IPS-15b (cell line): ENCODE measurements around the gene OPN4.
"Not testable (repeated sequence)": the region's sequence is repeated elsewhere in the genome, so short reads cannot be mapped to it uniquely, and the experiment has no call there.

Experiments
- H3K27me3 ChIP-seq: one replicate; pipeline ENCODE4 v1.6.1; 2013; ENCODE audit warnings: low read length; ENCODE audit not compliant: control insufficient read depth, insufficient read depth
- H3K36me3 ChIP-seq: one replicate; pipeline ENCODE4 v1.6.1; 2013; ENCODE audit warnings: low read length; ENCODE audit not compliant: control insufficient read depth, insufficient read depth
- H3K4me1 ChIP-seq: one replicate; pipeline ENCODE4 v1.6.1; 2013; ENCODE audit warnings: mild to moderate bottlenecking, low read length; ENCODE audit not compliant: control insufficient read depth, insufficient read depth
- H3K4me3 ChIP-seq: one replicate; pipeline ENCODE4 v1.5.1; 2013; ENCODE audit warnings: low read depth, low read length
- H3K9ac ChIP-seq: one replicate; pipeline ENCODE4 v1.6.1; 2013; ENCODE audit warnings: low read depth, mild to moderate bottlenecking, low read length
- H3K9me3 ChIP-seq: one replicate; pipeline ENCODE4 v1.6.1; 2013; ENCODE audit warnings: mild to moderate bottlenecking, low read length; ENCODE audit not compliant: control insufficient read depth, insufficient read depth

Gene OPN4

DNA sequence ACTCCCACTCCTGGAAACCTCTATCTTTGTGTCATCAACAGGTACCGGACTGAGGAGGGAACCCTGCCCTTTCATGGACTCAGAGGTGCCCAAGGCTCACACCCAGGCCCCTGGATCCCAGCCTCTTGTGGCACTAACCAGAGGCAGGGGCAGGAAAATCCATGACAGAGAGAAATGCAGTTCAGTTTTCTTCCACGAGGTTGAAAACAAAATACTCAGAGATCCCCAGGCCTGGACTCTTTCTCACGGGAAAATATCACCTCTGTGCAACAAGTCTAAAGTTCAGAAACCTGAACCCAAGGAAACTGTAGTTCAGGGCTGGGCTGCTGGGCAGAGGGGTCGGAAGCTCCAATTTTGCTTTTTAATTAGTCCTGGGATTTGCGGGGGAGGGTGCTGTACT lies 21.4 kb upstream of the OPN4 start:
- Histone ChIP-seq H3K9me3 (no peaks in the 10 kb centered on the region), H3K36me3 (no peaks in the 10 kb centered on the region), H3K9ac (no peak overlapping the region), H3K4me1 (peaks cover 3% of the 10 kb centered on the region), H3K27me3 (peaks cover 26% of the 10 kb centered on the region), H3K4me3 (no peak overlapping the region)

DNA sequence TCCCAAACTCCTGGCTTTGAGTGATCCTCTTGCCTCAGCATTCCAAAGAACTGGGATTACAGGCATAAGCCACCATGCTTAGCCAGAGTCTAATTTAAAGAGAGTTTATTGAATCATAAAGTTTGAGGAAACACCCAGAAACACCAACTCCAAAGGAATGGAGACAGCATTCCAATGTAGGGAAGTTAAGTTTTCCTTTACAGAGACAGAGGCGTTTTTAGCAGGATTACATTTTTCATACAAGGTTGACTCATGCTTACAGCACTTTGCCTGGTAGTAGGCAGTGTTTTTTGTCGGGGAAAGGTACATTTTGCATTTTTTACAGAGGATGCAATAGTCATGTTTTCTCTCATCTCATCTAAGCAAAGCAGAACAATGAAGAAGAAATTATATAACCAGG lies 18.9 kb upstream of the OPN4 start:
- Histone ChIP-seq H3K36me3 (no peaks in the 10 kb centered on the region), H3K9me3 (no peaks in the 10 kb centered on the region), H3K4me1 (peaks cover 3% of the 10 kb centered on the region), H3K4me3 (no peak overlapping the region), H3K27me3 (peaks cover 26% of the 10 kb centered on the region), H3K9ac (no peak overlapping the region)

DNA sequence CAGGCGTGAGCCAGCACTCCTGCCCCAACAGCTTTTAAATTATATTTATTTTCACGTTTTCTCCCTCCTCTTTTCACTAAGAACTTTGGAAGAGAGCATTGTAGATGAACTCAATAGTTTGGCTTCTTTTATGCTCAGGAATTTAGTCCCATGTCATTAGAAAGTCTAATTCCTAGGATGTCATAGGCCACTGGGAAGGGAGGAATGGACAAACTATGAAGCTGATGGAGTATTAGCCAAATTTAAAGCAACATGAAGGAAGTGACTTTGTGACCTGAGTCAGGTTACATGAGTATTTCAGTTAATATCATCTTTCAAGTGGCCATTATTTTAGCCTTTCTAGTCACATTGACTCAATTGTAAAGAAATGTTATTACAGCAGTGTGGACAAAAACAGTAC lies 18.0 kb upstream of the OPN4 start:
- no peak overlapping the region for H3K4me3 ChIP-seq
- H3K9me3 ChIP-seq: no peaks in the 10 kb centered on the region
- peaks cover 20% of the 10 kb centered on the region for H3K27me3 ChIP-seq
- no peaks in the 10 kb centered on the region for H3K36me3 ChIP-seq
- peaks cover 3% of the 10 kb centered on the region for H3K4me1 ChIP-seq
- no peak overlapping the region for H3K9ac ChIP-seq

DNA sequence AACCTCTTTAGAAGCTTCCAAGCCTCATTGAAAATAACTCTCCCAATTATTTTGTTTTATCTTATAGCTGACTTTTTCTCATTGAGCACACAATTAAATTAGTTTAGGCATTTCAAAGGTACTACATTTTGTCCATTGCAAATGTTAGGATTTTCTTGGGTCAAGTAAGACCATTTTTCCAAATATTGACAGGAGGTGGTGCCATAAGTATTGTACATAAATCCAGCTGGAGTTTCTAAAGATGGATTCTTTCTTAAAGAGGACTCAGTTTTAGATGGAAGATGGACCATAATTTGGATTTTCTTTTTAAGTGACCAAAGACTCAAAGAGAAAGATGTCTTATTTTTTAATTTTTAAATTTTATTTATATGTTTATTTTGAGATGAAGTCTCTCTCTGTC lies 12.3 kb upstream of the OPN4 start:
- Histone ChIP-seq H3K9me3 (no peaks in the 10 kb centered on the region), H3K4me3 (no peak overlapping the region), H3K36me3 (no peaks in the 10 kb centered on the region), H3K9ac (no peak overlapping the region), H3K4me1 (no peaks in the 10 kb centered on the region), H3K27me3 (no peaks in the 10 kb centered on the region)

DNA sequence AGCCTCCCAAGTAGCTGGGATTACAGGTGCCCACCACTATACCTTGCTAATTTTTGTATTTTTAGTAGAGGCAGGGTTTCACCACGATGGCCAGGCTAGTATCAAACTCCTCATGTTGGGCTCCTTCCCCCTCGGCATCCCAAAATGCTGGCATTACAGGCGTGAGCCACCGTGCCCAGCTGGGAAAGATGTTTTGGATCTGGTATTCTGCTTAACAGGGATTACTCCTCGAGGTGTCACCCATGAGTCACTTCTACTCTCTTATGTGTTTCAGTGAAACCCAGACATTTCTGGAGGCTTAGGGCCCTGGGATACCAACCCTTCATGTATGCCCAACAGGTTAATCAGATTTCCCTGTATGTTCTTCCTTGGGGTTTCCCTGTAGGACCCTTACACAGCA lies 11.8 kb upstream of the OPN4 start:
- Histone ChIP-seq H3K27me3 (no peaks in the 10 kb centered on the region), H3K9ac (no peak overlapping the region), H3K4me3 (no peak overlapping the region), H3K4me1 (no peaks in the 10 kb centered on the region), H3K9me3 (no peaks in the 10 kb centered on the region), H3K36me3 (no peaks in the 10 kb centered on the region)

DNA sequence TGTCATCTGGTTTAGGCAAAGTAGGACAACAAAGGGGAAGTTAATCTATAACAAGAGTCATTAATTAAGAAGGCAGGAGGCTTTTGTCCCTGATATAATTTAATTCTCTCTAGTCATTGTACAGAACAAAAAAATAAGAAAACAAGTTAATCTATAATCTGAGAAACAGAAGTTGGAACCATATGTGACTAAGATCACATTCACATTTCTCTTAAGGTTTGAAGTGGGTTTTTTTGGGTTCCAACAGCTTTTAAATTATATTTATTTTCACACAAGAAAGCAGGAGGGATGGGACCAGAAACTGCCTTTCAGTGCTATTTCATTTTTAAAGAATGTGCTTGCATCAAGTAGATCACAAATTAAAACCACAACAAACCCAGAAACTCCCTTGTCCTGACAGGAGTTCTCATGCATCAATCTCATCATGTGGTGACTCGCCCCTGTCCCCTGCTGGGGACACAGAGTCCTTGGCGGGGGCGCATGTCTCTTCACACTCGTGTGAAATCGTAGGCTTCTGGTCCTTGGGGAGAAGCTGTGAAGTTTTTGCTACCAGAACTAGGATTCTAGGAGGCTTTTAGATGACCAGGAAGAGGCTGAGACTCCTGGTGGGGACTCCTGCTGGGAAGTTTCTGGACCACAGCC lies 10.1 kb upstream of the OPN4 start:
- Histone ChIP-seq H3K36me3 (no peaks in the 10 kb centered on the region), H3K9ac (no peak overlapping the region), H3K4me3 (no peak overlapping the region), H3K27me3 (no peaks in the 10 kb centered on the region), H3K4me1 (no peaks in the 10 kb centered on the region), H3K9me3 (no peaks in the 10 kb centered on the region)

DNA sequence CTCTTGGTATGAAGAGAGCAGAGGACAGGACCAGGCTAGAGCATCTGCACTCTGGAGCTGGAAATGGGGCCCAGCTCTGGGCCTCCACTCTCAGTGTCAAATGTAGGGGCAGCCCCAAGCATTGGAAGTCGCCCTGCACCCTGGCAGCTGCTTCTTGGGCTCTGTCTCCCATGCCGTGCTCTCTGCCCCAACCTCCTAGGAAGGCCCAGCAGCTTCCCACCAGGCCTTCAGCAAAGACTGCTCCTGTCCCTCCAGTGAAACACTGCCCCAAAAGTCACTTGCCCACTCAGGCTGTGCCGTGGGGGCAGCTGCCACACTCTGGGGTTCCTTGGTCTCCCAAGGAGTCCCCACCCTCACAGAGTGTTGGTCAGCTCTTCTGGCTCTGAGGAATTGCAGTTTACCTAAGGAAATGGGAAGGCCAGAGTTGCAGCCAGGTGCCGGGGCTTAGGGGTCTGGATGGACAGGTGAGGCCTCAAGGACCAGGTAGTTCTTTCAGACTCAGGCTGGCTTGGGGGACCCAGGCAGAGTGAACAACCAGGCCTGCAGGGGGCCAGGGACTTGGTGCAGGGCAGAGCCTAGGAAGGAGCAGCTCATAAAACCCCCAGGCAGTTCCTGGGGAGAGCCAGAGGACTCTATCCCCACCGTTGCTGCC lies 9.4 kb upstream of the OPN4 start:
- H3K9me3 ChIP-seq: no peaks in the 10 kb centered on the region
- H3K27me3 ChIP-seq: no peaks in the 10 kb centered on the region
- no peak overlapping the region for H3K9ac ChIP-seq

DNA sequence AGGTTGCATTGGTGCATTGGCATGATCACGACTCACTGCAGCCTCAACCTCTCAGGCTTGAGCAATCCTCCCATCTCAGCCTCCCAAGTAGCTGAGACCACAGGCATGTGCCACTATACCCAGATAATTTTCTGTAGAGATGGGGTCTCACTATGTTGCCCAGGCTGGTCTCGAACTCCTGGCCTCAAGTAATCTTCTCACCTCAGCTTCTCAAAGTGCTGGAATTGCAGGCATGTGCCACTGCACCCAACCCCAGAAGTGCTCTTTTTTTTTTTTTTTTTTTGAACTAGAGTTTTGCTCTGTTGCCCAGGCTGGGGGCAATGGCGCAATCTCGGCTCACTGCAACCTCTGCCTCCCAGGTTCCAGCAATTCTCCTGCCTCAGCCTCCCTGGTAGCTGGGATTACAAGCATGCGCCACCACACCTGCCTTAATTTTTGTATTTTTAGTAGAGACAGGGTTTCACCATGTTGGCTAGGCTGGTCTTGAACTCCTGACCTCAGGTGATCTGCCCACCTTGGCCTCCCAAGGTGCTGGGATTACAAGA lies 8.7 kb upstream of the OPN4 start:
- H3K27me3 ChIP-seq, H3K9ac ChIP-seq, H3K36me3 ChIP-seq, H3K4me3 ChIP-seq, H3K9me3 ChIP-seq, H3K4me1 ChIP-seq: not testable (repeated sequence)

More for the DNA sequence above, 9.4 kb upstream of the OPN4 start:
- H3K4me1 ChIP-seq: no peaks in the 10 kb centered on the region
- H3K4me3 ChIP-seq: no peak overlapping the region
- no peaks in the 10 kb centered on the region for H3K36me3 ChIP-seq

DNA sequence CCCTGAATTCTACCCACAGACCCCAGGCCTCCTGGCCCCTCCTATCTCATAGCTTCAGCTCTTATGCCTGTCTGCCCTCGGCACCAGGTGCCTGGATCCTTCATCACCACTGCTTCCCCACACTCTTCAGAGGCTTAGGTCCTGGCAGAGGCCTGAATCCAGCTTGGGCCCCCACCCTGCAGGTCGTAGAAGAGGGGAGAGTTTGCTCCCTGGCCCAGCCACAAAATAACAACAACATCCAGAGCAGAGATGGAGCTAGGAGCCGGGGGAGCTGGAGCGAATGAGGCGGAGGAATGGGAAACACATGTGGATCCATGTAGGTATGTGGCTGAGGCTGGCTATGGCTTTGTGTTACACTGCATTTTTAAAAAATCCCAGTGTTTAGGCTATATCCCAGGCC lies 7.8 kb upstream of the OPN4 start:
- no peak overlapping the region for H3K4me3 ChIP-seq
- H3K36me3 ChIP-seq: no peaks in the 10 kb centered on the region
- H3K4me1 ChIP-seq: no peaks in the 10 kb centered on the region
- H3K9me3 ChIP-seq: no peaks in the 10 kb centered on the region
- H3K9ac ChIP-seq: no peak overlapping the region
- no peaks in the 10 kb centered on the region for H3K27me3 ChIP-seq

DNA sequence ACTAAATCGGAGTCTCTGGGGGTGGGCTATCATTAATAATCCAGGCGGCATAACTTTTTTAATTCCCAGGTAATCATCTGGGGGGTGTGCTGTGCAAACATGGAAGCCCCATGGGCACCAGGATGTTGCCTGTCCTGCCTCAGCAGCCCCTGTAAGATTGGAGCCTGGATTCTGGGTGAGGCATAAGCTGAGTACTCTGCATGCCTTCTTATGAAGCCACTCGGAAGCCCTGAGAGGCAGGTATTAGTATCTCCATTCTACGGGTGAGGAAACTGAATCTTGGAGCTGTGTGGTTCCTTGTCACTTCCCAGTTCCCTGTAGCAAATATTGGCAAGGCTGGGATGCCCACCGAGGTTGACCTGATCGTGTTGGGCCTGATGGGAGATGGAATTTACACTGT lies 7.4 kb upstream of the OPN4 start:
- no peaks in the 10 kb centered on the region for H3K4me1 ChIP-seq
- no peaks in the 10 kb centered on the region for H3K27me3 ChIP-seq
- H3K4me3 ChIP-seq: no peak overlapping the region
- no peaks in the 10 kb centered on the region for H3K36me3 ChIP-seq
- H3K9ac ChIP-seq: no peak overlapping the region
- no peaks in the 10 kb centered on the region for H3K9me3 ChIP-seq

DNA sequence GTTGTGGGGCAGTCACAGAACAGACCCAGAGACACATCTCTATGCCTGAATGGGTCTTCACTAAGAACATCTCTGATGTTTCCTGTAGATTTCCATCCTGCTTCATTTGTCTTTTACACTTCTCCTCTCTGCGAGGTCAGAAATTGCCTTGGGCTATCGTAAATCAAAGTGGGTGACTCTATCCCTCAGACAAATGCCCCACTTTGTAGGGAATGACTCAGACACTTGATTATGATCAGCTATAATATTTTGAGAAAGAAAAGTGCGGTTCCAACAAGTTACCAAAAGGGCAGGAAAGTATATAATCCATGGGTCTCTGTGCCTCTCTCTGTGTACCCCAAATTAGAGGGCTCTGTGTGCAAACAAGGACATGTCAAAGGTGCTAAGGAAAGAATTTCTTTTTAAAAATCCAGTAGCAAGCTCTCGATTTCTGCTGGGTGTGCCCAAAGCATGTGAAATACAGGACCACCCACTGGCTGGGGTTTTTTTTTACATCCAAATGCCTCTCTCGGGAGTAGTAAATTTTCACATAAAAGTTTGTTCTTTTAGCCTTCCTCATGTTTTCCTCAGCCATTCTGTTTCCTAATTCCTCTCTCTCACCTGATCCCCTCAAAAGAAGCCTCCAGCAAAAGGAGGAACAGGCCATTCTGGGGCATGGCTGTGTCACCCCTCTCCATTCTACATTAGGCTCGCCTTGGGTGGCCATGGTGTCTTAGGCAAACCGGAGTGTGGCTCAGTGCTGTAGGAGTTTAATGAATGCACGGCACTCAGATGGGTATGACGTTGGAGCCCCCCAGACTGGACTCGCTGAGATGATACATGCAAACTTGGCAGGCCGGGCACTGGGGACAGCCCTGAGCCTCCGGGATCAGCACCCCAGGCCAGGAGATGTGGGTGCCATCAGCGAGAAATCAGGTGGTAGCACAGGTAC lies 6.3 kb upstream of the OPN4 start:
- no peaks in the 10 kb centered on the region for H3K4me1 ChIP-seq
- no peaks in the 10 kb centered on the region for H3K27me3 ChIP-seq
- no peak overlapping the region for H3K4me3 ChIP-seq
- H3K9ac ChIP-seq: no peak overlapping the region
- no peaks in the 10 kb centered on the region for H3K9me3 ChIP-seq
- H3K36me3 ChIP-seq: no peaks in the 10 kb centered on the region
